H9 (cell line): ENCODE results near the gene CCDC169. TPM values are rescaled to one million over a fixed set of nuclear protein-coding genes. Genes with fewer than 3 reads are reported as not detected.
A peak's percentile ranks its signal among the peaks of the same experiment; 100 is the strongest.

Experiments used
- DNase-seq: peaks from one replicate; pipeline ENCODE4 v3.0.0-alpha.2; 2017
- H2AFZ ChIP-seq: one replicate; pipeline ENCODE4 v1.6.1; 2013; ENCODE audit warnings: mild to moderate bottlenecking, low read length, control low read depth, moderate library complexity
- H2AK5ac ChIP-seq: 2 replicates; pipeline ENCODE4 v1.6.1; 2013; ENCODE audit warnings: low read length, control low read depth, mixed read lengths; ENCODE audit not compliant: insufficient read length
- H2BK120ac ChIP-seq: one replicate; pipeline ENCODE4 v1.6.1; 2013; ENCODE audit warnings: low read depth, mild to moderate bottlenecking, low read length, control low read depth, inconsistent platforms; ENCODE audit not compliant: poor library complexity, severe bottlenecking
- H2BK12ac ChIP-seq: 2 replicates; pipeline ENCODE4 v1.6.1; 2013; ENCODE audit warnings: low read length, control low read depth, mixed read lengths, low read depth; ENCODE audit not compliant: insufficient read length
- H2BK15ac ChIP-seq: 2 replicates; pipeline ENCODE4 v1.6.1; 2013; ENCODE audit warnings: low read depth, low read length, control low read depth
- H2BK20ac ChIP-seq: one replicate; pipeline ENCODE4 v1.6.1; 2013; ENCODE audit warnings: low read depth, mild to moderate bottlenecking, low read length, control low read depth, inconsistent platforms; ENCODE audit not compliant: poor library complexity, severe bottlenecking
- H2BK5ac ChIP-seq: 2 replicates; pipeline ENCODE4 v1.6.1; 2013; ENCODE audit warnings: low read length, control low read depth, mixed read lengths; ENCODE audit not compliant: insufficient read length
- H3K14ac ChIP-seq: 2 replicates; pipeline ENCODE4 v1.6.1; 2013; ENCODE audit warnings: low read length, control low read depth; ENCODE audit not compliant: insufficient read depth
- H3K18ac ChIP-seq: 2 replicates; pipeline ENCODE4 v1.6.1; 2013; ENCODE audit warnings: low read depth, mild to moderate bottlenecking, mixed read lengths, low read length, control low read depth; ENCODE audit not compliant: insufficient read length
- H3K23ac ChIP-seq: 2 replicates; pipeline ENCODE4 v1.6.1; 2013; ENCODE audit warnings: low read length, control low read depth, mixed read lengths, low read depth; ENCODE audit not compliant: insufficient read length
- H3K23me2 ChIP-seq: 2 replicates; pipeline ENCODE4 v1.6.1; 2013; ENCODE audit warnings: low read depth, mild to moderate bottlenecking, mixed read lengths, low read length, control low read depth; ENCODE audit not compliant: insufficient read length, poor library complexity, severe bottlenecking
- H3K27ac ChIP-seq: 2 replicates; pipeline ENCODE4 v1.5.1; 2013; ENCODE audit warnings: low read length, control low read depth, mixed read lengths, low read depth; ENCODE audit not compliant: insufficient read length
- H3K27me3 ChIP-seq: 2 replicates; pipeline ENCODE4 v1.6.1; 2013; ENCODE audit warnings: low read length, control low read depth, inconsistent platforms; ENCODE audit not compliant: insufficient read depth
- H3K4ac ChIP-seq: 2 replicates; pipeline ENCODE4 v1.6.1; 2013; ENCODE audit warnings: low read depth, mild to moderate bottlenecking, control low read depth, inconsistent platforms, low read length, moderate library complexity
- H3K4me1 ChIP-seq: 2 replicates; pipeline ENCODE4 v1.6.1; 2013; ENCODE audit warnings: low read length, control low read depth, inconsistent platforms; ENCODE audit not compliant: insufficient read depth
- H3K4me2 ChIP-seq: 2 replicates; pipeline ENCODE4 v1.6.1; 2013; ENCODE audit warnings: low read length, control low read depth, mixed read lengths; ENCODE audit not compliant: insufficient read length, insufficient read depth
- H3K56ac ChIP-seq: 2 replicates; pipeline ENCODE4 v1.6.1; 2013; ENCODE audit warnings: low read depth, mild to moderate bottlenecking, mixed read lengths, low read length, control low read depth; ENCODE audit not compliant: insufficient read length
- H3K79me1 ChIP-seq: 2 replicates; pipeline ENCODE4 v1.6.1; 2013; ENCODE audit warnings: low read depth, mild to moderate bottlenecking, moderate library complexity, low read length, control low read depth, inconsistent platforms; ENCODE audit not compliant: insufficient read depth, poor library complexity, severe bottlenecking
- H3K79me2 ChIP-seq: 2 replicates; pipeline ENCODE4 v1.6.1; 2013; ENCODE audit warnings: low read length, control low read depth, inconsistent platforms; ENCODE audit not compliant: insufficient read depth
- H3K9ac ChIP-seq: 2 replicates; pipeline ENCODE4 v1.6.1; 2013; ENCODE audit warnings: low read length, control low read depth, mixed read lengths; ENCODE audit not compliant: insufficient read length; ENCODE audit errors: extremely low read depth
- H3K9me3 ChIP-seq: one replicate; pipeline ENCODE4 v1.6.1; 2013; ENCODE audit warnings: low read depth, low read length, inconsistent platforms; ENCODE audit not compliant: control insufficient read depth
- H3T11ph ChIP-seq: one replicate; pipeline ENCODE4 v1.6.1; 2013; ENCODE audit warnings: mild to moderate bottlenecking, low read length, control low read depth, inconsistent platforms
- H4K20me1 ChIP-seq: one replicate; pipeline ENCODE4 v1.6.1; 2013; ENCODE audit not compliant: control insufficient read depth, insufficient read length, insufficient read depth
- H4K5ac ChIP-seq: 2 replicates; pipeline ENCODE4 v1.6.1; 2013; ENCODE audit warnings: low read depth, mild to moderate bottlenecking, mixed read lengths, low read length, control low read depth; ENCODE audit not compliant: insufficient read length
- H4K8ac ChIP-seq: replicated peaks from 2 replicates; pipeline ENCODE4 v1.6.1; 2013; ENCODE audit warnings: low read length, control low read depth, mixed read lengths, low read depth; ENCODE audit not compliant: insufficient read length
- H4K91ac ChIP-seq: 2 replicates; pipeline ENCODE4 v1.6.1; 2013; ENCODE audit warnings: low read depth, mild to moderate bottlenecking, moderate library complexity, mixed read lengths, low read length, control low read depth; ENCODE audit not compliant: insufficient read length
- H3K27ac Mint-ChIP-seq, 3 experiments: 2 replicates in 2 of 3; 3 replicates in 1 of 3; pipeline ENCODE4 v1.8.0; 2020 to 2021; ENCODE audit warnings: mixed read lengths in 3 of 3, mild to moderate bottlenecking in 1 of 3, moderate library complexity in 1 of 3
- H3K27me3 Mint-ChIP-seq: 2 replicates; pipeline ENCODE4 v1.8.0; 2021; ENCODE audit warnings: low read depth, mild to moderate bottlenecking, moderate library complexity, mixed read lengths
- H3K36me3 Mint-ChIP-seq, 3 experiments: 2 replicates in 2 of 3; 3 replicates in 1 of 3; pipeline ENCODE4 v1.8.0; 2020 to 2021; ENCODE audit warnings: low read depth in 3 of 3, mixed read lengths in 3 of 3; ENCODE audit not compliant: insufficient read depth in 1 of 3
- H3K4me1 Mint-ChIP-seq, 2 experiments: 2 replicates each; pipeline ENCODE4 v1.8.0; 2020; ENCODE audit warnings: mixed read lengths in 2 of 2
- H3K4me3 Mint-ChIP-seq, 2 experiments: 2 replicates in 1 of 2; 3 replicates in 1 of 2; pipeline ENCODE4 v1.8.0; 2020 to 2021; ENCODE audit warnings: mild to moderate bottlenecking in 2 of 2, mixed read lengths in 2 of 2, moderate library complexity in 1 of 2
- H3K9me3 Mint-ChIP-seq, 2 experiments: 2 replicates in 1 of 2; 3 replicates in 1 of 2; pipeline ENCODE4 v1.8.0; 2020; ENCODE audit warnings: mild to moderate bottlenecking in 2 of 2, mixed read lengths in 2 of 2, moderate library complexity in 1 of 2
- WGBS: extraction: QIAGEN DNeasy Blood & Tissue Kit; methylation state at CpG from one replicate; pipeline ENCODE4 v1.1.7; 2013; ENCODE audit warnings: missing lambda C conversion rate, low lambda C conversion rate, mixed read lengths; ENCODE audit not compliant: insufficient read length; ENCODE audit errors: extremely low coverage; 5-methylcytosine and 5-hydroxymethylcytosine counted together
- total RNA-seq: library from RNA; stranded (reverse); gene quantifications from 2 replicates; pipeline ENCODE4 v1.2.1, GENCODE V29; 2021
- TF ChIP-seq, protein P1 (sequence below): fragments of 200-600 bp; sonication (generic); conservative IDR thresholded peaks from 3 replicates; pipeline ENCODE4 v1.8.0; 2021; ENCODE audit warnings: antibody characterized with exemption, mild to moderate bottlenecking

The CCDC169 gene
- total RNA-seq, 1 experiment from 2014 or later, result 19.1 TPM

DNA sequence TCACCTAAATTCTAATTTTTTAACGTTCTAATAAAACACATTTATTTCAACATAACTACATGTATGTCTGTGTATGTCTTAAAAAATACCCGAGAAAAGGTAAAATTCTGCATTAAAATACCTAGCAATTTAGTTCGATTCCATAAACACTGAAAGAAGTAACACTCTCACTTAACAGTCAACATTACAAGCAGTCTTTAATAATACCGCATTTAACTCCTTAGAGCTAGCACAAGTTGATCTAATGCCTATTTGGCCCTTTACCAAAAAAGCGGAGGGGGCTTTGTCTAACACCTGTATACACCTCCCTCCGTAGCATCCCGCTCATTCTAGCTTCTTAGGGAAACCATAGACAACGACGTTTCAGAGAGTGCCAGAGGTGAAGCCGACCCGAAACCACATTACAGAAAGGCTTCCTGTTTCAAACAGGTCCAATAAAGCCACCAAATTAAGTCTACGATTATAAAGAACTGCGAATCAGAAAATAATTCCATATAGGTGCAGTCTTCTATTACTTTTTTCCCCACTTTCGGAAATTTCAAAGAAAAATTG is 47.3 kb upstream of the CCDC169 start:
- no peak overlapping the region for H2AFZ ChIP-seq
- peak overlapping the region; percentile 98 for H2BK12ac ChIP-seq
- Mint-ChIP-seq H3K36me3 (peaks cover 0 to 3% (median 0%) of the 10 kb centered on the region in 3 experiments; a peak in 2 of 7 replicates), H3K4me1 (peaks cover 19 to 36% of the 10 kb centered on the region in 2 experiments), H3K27ac (peak overlapping the region in 1 of 3 experiments; percentile 99; a peak in 2 of 7 replicates), H3K27me3 (no peaks in the 10 kb centered on the region), H3K4me3 (peak overlapping the region; percentile 86 to 92), H3K9me3 (no peaks in the 10 kb centered on the region)
- no peak overlapping the region for H2BK15ac ChIP-seq
- no peak overlapping the region for H3T11ph ChIP-seq
- no peak for DNase-seq
- WGBS, result 100% methylated on average over 1 of the region's 14 CpGs
- no peaks in the 10 kb centered on the region for H3K9me3 ChIP-seq
- peak overlapping the region; percentile 99 for H3K4me2 ChIP-seq
- H4K5ac ChIP-seq, result no peak overlapping the region
- H3K4ac ChIP-seq, result no peak overlapping the region
- H3K14ac ChIP-seq, result no peak overlapping the region
- H2BK5ac ChIP-seq, result no peak overlapping the region
- no peaks in the 10 kb centered on the region for H3K4me1 ChIP-seq
- no peaks in the 10 kb centered on the region for H3K27me3 ChIP-seq
- no peak overlapping the region for H2BK20ac ChIP-seq
- H2AK5ac ChIP-seq, result no peak overlapping the region
- no peak overlapping the region for H4K8ac ChIP-seq
- H3K79me2 ChIP-seq, result peaks cover 20% of the 10 kb centered on the region; the same call in 1 of the 2 replicates
- H4K91ac ChIP-seq, result no peak overlapping the region
- H2BK120ac ChIP-seq, result no peak overlapping the region
- H3K23ac ChIP-seq, result no peak overlapping the region
- peak overlapping the region; percentile 98 for H3K9ac ChIP-seq
- H3K18ac ChIP-seq, result peak overlapping the region; percentile 64
- H3K79me1 ChIP-seq, result peaks cover 2% of the 10 kb centered on the region
- no peaks in the 10 kb centered on the region for H4K20me1 ChIP-seq
- H3K23me2 ChIP-seq, result peaks cover 8% of the 10 kb centered on the region
- TF ChIP-seq, protein P1, sequence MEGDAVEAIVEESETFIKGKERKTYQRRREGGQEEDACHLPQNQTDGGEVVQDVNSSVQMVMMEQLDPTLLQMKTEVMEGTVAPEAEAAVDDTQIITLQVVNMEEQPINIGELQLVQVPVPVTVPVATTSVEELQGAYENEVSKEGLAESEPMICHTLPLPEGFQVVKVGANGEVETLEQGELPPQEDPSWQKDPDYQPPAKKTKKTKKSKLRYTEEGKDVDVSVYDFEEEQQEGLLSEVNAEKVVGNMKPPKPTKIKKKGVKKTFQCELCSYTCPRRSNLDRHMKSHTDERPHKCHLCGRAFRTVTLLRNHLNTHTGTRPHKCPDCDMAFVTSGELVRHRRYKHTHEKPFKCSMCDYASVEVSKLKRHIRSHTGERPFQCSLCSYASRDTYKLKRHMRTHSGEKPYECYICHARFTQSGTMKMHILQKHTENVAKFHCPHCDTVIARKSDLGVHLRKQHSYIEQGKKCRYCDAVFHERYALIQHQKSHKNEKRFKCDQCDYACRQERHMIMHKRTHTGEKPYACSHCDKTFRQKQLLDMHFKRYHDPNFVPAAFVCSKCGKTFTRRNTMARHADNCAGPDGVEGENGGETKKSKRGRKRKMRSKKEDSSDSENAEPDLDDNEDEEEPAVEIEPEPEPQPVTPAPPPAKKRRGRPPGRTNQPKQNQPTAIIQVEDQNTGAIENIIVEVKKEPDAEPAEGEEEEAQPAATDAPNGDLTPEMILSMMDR, result no peak
- H3K27ac ChIP-seq, result peak overlapping the region; percentile 99
- no peak overlapping the region for H3K56ac ChIP-seq
